Measurements from ENCODE around the gene SYNC. TPM values are rescaled to one million over a fixed set of nuclear protein-coding genes. Genes with fewer than 3 reads are reported as not detected.
"Not testable (repeated sequence)": the region's sequence is repeated elsewhere in the genome, so short reads cannot be mapped to it uniquely, and the experiment has no call there.

SYNC gene
- total RNA-seq, 2 donors from 2014 or later: not detected

DNA sequence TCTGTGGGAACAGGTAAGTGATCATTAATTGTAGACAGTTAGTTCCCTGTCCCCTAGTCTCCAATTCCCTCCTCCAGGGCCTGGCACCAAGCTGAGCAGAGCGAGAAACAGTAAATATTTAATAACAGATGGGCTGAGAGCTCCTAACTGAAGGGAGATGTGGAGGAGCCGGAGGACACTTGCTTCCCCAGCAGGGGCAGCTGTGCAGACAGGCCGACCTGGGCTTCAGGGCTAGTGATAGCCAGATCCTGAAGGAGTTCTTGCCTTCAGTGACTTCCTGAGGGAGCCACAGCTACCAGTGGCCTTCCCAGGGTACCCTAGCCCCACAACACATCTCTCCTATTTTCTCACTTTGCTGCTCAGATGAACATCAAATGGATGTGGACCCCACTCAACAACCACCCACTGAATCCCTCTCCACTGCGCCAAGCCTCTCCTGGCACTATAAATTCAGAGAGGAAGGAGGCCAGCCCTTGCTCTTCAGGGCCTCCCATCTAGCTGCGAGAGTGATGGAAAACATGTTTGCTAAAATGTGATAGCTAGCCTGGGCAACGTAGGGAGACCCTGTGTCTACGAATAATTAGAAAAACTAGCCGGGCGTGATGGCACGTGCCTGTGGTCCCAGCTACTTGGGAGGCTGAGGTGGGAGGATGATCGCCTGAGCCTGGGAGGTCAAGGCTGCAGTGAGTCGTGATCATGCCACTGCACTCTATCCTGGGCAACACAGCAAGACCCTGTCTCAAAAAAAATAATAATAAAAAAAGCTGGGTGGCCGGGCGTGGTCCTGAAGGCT is 26.9 kb upstream of the SYNC start:
- no peaks in the 10 kb centered on the region for H3K36me3 Mint-ChIP-seq
- DNase-seq (ENCODE audit: low spot score in 2 of 2) (no peak), ATAC-seq (no peak)
- no peaks in the 10 kb centered on the region for H3K9me3 Mint-ChIP-seq
- H3K27ac Mint-ChIP-seq: no peak overlapping the region

DNA sequence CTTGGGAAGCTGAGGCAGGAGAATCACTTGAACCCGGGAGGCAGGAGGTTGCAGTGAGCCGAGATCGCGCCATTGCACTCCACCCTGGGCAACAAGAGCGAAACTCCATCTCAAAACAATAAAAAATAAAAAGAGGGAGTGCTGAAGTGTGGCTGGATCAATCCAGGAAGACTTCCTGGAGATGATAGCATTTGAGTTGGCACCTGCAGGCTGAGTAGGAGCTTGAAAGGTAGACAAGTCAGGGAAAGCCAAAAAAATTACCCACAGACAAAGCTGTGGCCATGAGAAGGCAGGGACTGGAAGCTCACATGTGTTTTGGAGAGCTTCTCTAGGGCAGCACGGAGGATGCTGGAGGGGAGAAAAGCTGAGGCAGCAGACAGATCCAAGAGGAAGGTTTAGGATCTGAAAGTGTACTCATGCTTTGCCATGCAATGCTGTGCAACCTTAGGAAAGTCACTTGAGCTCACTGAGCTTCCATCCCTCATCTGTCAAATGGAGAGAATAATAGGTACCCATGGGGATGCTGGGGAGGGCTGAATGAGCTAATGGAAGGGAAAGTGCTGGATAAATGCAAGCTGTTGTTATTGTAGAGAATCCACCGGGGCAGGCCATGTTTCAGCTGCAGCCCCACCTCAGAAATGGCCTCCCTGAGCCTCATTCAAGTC is 26.0 kb upstream of the SYNC start:
- Mint-ChIP-seq H3K27ac (peak overlapping the region in 1 of 2 donors; percentile 87), H3K9me3 (no peaks in the 10 kb centered on the region), H3K36me3 (no peaks in the 10 kb centered on the region)
- DNase-seq (ENCODE audit: low spot score in 2 of 2) (no peak), ATAC-seq (no peak)

DNA sequence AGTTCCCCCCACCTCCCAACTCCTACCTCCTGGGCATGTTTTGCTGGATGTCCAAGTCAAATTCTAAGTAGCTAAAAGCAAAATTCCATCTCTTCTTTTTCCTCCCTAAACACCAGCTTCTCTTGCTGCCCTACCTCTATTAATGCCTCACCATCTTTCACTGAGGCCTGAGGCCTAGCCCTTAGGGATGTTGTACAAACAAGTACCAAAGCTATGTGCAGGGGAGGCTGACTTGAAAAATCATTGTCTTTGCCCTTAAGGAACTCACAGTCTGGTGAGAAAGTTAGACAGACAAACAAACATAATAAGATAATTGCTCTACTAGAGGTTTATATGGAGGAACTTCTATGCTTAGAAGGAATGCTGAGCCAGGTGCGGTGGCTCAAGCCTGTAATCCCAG is 25.3 kb upstream of the SYNC start:
- ATAC-seq: no peak
- Mint-ChIP-seq H3K27ac (no peak overlapping the region), H3K36me3 (no peaks in the 10 kb centered on the region), H3K9me3 (no peaks in the 10 kb centered on the region)
- no peak for DNase-seq (ENCODE audit: low spot score in 2 of 2)

DNA sequence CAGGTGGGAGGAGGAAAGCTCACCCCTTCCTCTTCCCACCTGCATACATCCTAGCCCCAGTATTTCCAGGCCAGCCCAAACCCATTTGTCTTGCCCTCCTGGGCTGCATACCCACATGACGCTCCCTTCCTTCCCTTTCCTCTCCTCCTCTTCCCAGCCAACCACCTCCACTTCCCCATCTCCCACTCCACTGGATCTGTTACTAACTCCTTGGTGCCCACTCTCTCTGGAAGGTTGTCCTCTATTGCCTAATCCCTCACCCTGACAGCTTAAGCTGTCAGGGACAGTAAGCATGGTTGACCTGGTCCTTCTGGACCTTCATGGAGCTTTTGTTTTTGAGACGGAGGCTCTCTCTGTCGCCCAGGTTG is 23.0 kb upstream of the SYNC start:
- H3K36me3 Mint-ChIP-seq: no peaks in the 10 kb centered on the region
- peak overlapping the region in 1 of 2 donors; percentile 8 for H3K27ac Mint-ChIP-seq
- no peak for DNase-seq (ENCODE audit: low spot score in 2 of 2)
- no peak for ATAC-seq
- no peaks in the 10 kb centered on the region for H3K9me3 Mint-ChIP-seq

DNA sequence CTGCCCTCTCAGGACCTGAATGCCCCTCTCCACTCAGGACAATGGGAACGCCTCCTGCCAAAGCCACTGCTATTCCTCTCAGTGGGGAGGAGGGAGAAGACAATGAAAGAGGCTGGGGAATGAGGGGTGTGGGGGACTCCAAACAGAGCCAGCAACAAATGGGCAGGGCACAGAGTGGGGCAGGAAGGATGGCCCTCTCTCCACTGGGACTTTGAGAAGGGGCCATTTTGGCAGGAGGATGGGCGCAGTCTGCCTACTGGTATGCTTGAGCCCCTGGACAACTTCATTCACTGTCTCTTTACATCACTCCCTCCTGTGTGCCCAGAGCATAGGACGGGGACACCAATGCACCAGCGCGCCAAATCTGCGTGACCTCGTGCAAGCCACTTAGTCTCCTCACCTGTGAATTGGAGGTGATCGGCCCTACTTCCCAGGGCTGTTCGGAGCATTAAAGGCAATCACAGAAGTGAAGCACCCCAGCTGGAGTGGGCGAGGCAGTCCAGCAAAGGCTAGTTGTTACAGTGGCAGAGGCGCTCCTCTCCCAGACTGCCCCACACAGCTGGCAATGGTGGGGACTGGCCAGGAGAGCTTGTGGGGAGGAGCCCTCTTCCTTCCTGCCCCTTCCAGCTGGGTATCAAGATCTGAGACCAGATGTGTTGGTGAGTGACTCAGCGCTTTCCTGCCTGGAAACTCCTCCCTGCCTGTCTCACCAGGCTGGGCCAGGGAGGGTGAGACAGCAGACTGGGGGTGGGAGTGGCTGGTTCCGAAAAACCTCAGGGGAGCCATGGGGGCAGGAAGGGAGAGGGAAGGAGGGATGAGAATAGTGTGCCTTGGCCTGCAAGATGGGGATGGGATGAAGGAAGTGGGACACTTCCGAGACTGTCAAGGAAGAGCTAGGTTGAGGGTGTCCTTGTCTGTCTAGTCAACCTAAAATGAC is 22.4 kb upstream of the SYNC start:
- no peak for DNase-seq (ENCODE audit: low spot score in 2 of 2)
- Mint-ChIP-seq H3K9me3 (no peaks in the 10 kb centered on the region), H3K36me3 (no peaks in the 10 kb centered on the region), H3K27ac (peak overlapping the region in 1 of 2 donors; percentile 8)
- ATAC-seq: peak; percentile 62 to 70

DNA sequence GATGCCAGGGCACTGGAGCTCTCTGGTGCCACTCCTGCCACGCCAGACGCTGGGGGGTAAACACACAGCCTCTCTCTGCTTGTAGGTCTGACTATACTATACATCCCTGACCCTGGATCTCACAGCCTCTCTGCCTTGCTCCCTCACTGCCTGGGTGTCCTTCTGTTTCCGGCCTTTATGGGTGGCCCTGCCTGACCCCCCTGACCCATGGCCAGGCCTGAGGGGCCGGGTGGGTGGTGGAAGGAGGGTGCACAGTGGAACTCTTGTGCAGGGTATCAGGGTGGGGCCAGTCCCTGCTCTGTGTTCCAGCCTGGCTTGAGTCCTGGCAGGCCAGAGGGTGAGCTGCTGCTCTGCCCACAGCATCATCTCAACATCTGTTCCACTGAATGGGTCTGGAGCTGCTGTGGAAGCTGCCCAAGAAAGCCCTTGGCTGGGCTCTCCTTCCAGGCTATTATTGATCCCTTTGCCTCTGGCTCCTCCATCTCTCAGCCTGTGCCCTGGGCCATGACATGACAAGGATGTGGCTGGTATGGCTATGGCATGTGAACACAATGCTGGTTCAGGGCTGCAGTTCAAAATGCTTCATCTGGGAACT is 17.2 kb upstream of the SYNC start:
- DNase-seq (ENCODE audit: low spot score in 2 of 2) (no peak), ATAC-seq (no peak)
- no peaks in the 10 kb centered on the region for H3K9me3 Mint-ChIP-seq
- peak overlapping the region; percentile 22 to 54 for H3K27ac Mint-ChIP-seq
- H3K36me3 Mint-ChIP-seq: no peaks in the 10 kb centered on the region

DNA sequence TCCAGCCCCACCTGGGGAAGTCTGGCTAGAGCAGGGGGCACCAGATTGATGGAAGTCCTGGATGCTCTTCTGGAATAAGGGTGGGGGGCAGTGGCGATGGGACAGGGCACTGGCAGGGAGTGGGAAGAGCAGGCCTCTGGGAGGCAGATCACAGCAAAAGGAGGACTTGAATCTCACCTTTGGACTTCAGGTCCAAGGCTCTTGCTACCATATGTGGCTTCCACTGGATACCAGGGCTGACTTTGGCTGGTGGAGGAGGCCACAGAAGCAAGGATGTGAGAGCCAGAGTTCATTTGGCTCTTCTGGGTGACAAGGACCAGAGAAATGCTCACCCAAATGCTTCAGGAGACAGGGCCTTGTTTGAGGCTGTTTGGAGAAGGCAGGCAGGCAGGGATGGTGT is 16.0 kb upstream of the SYNC start:
- Mint-ChIP-seq H3K9me3 (no peaks in the 10 kb centered on the region), H3K36me3 (no peaks in the 10 kb centered on the region), H3K27ac (no peak overlapping the region)
- ATAC-seq: no peak
- no peak for DNase-seq (ENCODE audit: low spot score in 2 of 2)

DNA sequence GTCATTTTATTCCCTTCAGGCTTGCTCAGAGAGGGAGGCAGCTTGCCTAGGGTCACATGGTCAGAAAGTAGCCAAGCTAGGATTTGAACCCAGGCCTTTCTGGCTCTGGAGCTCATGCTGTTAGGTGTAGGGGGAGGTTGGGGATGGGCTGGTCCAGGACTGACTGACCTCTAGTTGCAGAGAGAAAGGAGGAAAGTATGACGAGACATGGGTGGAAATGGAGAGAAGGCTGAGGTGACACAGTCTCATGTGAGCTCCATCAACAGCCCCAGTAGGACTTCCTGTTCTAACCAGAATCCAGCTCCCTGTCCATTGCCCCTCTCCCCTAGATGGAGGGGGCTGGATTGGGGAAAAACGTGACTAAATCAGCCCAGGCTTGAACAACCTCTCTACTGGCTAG is 15.5 kb upstream of the SYNC start:
- Mint-ChIP-seq H3K27ac (no peak overlapping the region), H3K9me3 (no peaks in the 10 kb centered on the region), H3K36me3 (no peaks in the 10 kb centered on the region)
- no peak for ATAC-seq
- no peak for DNase-seq (ENCODE audit: low spot score in 2 of 2)

DNA sequence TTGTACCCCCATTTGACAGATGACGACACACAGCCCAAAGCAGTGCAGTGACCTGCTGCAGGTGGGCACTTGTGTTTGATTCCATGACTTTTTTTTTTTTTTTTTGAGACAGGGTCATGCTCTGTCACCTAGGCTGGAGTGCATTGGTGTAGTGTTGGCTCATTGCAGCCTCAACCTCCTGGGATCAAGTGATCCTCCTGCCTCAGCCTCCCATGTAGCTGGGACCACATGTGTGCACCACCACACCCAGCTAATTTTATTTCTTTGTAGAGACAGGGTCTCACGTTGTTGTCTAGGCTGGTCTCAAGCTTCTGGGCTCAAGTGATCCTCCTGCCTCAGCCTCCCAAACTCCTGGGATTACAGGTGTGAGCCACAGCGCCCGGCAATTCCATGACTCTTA is 14.9 kb upstream of the SYNC start:
- DNase-seq (ENCODE audit: low spot score in 2 of 2) (no peak), ATAC-seq (no peak)
- Mint-ChIP-seq H3K36me3 (no peaks in the 10 kb centered on the region), H3K9me3 (no peaks in the 10 kb centered on the region), H3K27ac (no peak overlapping the region)

DNA sequence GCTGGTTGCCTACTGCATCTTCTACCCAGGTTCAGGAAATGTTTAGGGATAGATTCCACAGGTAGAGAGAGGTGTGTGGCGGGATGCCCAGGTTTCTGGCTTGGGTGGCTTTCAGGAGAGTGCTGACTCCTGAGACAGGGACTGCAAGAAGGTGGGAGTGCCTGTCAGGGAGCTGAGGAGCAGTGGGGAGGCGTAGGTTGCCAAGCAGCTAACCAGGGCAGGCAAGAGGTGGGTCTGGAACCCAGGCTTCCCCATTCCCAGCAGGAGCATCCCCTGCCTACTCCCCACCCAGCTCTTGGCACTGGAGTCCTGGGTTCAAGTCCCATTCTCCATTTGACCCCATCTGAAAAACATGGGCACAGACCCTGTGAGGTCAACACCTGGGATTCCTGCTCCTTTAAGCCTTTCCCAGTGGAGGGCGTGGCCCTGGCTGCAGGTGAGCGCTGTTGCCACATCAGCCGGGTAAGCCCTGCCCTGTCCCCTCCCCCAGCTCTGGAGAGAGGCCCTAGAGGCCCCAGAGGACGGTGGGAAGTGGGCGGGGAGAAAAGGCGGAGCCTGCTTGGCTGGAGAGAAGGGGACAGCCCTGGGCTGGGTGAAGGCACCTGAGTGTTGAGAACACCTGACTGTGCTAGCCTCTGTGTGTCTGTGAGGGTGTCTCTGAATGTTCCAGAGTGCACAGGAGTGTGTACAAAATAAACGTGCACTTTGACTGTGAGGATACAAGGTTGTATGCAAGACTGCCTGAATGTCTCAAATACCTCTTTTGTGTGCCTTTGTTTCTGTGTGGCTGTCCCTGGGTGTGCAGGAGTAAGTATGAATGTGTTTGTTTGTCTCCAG is 14.0 kb upstream of the SYNC start:
- H3K36me3 Mint-ChIP-seq: no peaks in the 10 kb centered on the region

DNA sequence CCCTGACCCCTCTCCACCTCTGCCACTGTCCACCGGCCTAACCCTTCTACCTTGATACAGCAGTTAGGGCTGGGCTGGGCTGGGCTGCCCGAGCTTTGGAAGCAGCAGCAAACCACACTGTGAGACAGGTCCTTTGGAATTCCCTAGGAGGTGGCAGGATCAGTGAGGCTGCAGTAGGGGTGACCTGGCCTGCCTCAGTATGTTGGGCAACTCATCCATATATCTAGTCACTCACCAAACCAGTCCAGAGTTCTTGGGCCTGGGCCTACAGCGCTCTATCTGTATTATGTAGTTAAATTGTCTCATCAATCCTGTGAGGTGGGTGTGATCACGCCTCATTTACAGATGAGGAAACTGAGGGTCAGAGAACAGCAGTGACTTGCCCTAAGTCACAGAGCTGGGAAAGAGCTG is 13.3 kb upstream of the SYNC start:
- no peak for DNase-seq (ENCODE audit: low spot score in 2 of 2)
- no peak for ATAC-seq
- H3K36me3 Mint-ChIP-seq: no peaks in the 10 kb centered on the region

More for the DNA sequence above, 14.0 kb upstream of the SYNC start:
- ATAC-seq (peak; percentile 40 to 81), DNase-seq (ENCODE audit: low spot score in 2 of 2) (peak in 1 of 2 donors; percentile 74)
- no peak overlapping the region for H3K27ac Mint-ChIP-seq
- no peaks in the 10 kb centered on the region for H3K9me3 Mint-ChIP-seq

DNA sequence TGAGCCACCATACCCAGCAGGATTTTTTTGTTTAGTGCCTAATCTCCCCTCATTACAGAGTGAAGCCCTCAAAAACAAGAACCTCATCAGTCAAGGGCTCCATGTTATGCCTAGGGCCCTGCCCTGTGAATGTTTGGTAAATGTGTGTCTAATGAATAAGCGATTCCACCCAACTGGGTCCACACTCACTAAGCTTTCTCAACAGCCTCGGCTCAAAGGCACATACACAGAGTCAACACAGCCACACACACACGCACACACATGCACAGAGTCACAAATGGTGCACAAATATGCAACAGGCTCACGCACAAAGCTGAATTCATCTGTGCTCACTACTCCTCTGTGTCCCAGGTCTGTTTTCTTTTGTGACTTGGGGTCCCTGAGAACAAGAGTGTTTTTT is 11.7 kb upstream of the SYNC start:
- DNase-seq (ENCODE audit: low spot score in 2 of 2) (no peak), ATAC-seq (no peak)
- Mint-ChIP-seq H3K36me3 (no peaks in the 10 kb centered on the region), H3K27ac (no peak overlapping the region), H3K9me3 (no peaks in the 10 kb centered on the region)

More for the DNA sequence above, 13.3 kb upstream of the SYNC start:
- Mint-ChIP-seq H3K9me3 (no peaks in the 10 kb centered on the region), H3K27ac (no peak overlapping the region)

DNA sequence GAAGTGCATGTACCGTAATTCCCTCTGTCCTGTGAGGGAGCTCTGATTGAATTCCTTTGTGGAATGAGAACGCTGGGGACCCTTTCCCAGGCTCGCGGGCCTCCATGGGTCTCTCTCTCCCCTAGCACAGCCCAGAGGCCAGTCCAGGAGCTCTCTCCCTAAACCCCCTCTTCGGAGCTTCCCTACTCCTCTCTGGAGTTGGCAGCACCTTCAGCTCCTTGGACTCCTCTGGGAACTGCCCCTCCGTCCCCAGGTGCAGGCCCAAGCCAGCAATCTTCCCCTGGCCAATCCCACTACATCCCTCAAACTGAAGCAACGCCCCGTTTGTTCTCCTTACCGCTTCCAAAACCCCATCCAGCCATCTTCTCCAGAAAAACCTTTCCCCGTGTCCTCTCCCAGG is 10.5 kb upstream of the SYNC start:
- Mint-ChIP-seq H3K9me3 (no peaks in the 10 kb centered on the region), H3K36me3 (no peaks in the 10 kb centered on the region), H3K27ac (no peak overlapping the region)
- ATAC-seq (no peak), DNase-seq (ENCODE audit: low spot score in 2 of 2) (no peak)

DNA sequence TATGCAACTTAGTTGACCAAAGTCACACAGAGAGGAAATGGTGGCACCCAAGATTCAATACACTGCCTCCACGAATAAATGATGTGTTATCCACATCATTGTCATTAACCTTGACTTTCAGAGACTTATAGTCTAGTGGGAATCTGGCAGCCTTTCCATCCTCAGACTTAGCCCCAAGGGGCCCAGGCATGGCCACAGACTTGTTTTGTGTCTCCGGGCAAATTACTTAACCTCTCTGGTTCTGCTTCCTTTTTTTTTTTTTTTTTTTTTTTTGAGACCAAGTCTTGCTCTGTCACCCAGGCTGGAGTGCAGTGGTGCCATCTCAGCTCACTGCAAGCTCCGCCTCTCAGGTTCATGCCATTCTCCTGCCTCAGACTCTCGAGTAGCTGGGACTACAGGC is 8.7 kb upstream of the SYNC start:
- DNase-seq (ENCODE audit: low spot score in 2 of 2); H3K27ac Mint-ChIP-seq; H3K9me3 Mint-ChIP-seq; ATAC-seq; H3K36me3 Mint-ChIP-seq: not testable (repeated sequence)

DNA sequence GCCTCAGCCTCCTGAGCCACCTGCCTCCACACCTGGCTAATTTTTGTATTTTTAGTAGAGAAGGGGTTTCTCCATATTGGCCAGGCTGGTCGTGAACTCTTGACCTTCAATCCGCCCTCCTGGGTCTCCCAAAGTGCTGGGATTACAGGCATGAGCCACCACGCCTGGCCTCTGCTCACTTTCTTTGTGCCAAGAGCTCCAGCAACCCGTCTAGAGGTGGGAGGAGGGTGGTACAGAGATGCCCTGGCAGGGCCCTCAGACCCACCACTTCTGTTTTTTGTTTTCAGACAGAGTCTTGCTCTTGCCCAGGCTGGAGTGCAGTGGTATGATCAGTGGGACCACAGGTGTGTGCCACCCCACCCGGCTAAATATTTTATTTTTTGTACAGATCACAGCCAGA is 6.9 kb upstream of the SYNC start:
- no peaks in the 10 kb centered on the region for H3K9me3 Mint-ChIP-seq
- no peak for DNase-seq (ENCODE audit: low spot score in 2 of 2)
- H3K36me3 Mint-ChIP-seq: no peaks in the 10 kb centered on the region
- no peak overlapping the region for H3K27ac Mint-ChIP-seq
- no peak for ATAC-seq

DNA sequence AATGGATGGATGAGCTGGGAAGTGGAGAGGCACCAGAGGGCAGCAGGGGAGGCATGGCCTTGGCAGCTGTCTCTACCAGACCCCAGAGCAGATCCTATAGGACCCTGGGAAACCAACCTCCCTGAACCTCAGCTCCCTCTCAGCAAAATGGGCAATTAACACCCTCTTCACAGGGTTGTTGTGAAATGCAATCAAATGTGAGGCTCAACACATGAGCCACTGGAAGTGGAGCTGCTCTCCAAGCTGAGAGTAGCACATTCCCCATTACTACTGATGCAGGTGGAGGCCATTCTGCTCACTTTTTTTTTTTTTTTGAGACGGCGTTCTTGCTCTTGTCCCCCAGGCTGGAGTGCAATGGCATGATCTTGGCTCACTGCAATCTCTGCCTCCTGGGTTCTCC is 6.5 kb upstream of the SYNC start:
- no peak for DNase-seq (ENCODE audit: low spot score in 2 of 2)
- Mint-ChIP-seq H3K9me3 (no peaks in the 10 kb centered on the region), H3K36me3 (no peaks in the 10 kb centered on the region), H3K27ac (no peak overlapping the region)
- no peak for ATAC-seq

All from activated naive CD4-positive, alpha-beta T cell treated with anti-CD3 and anti-CD28 coated beads, Interleukin-2, amount 50 U/mL, for 72 hours (primary cell).